Calu3 (cell line): Measurements from ENCODE around the gene ANKRD13D. TPM values are rescaled to one million over a fixed set of nuclear protein-coding genes. Genes with fewer than 3 reads are reported as not detected.

Source experiments
- BruUV-seq: library from RNA; stranded (reverse); fragments of 400-500 nt; replicated peaks from 2 replicates; lab custom pipeline; 2021; lab: Mats Ljungman, UMichigan
- CTCF ChIA-PET: fragments of 300-600 bp; sonication (Branson Sonifier 250); formaldehyde crosslinking; loops from one replicate; lab custom pipeline; 2022; ENCODE audit warnings: antibody characterized with exemption; lab: Charles Lee
- DNase-seq: peaks from one replicate; pipeline ENCODE4 v3.0.0; 2022
- H3K27ac Mint-ChIP-seq: one replicate; pipeline ENCODE4 v1.8.0; 2022; ENCODE audit warnings: mixed read lengths; ENCODE audit not compliant: unreplicated experiment
- H3K27me3 Mint-ChIP-seq: one replicate; pipeline ENCODE4 v1.8.0; 2022; ENCODE audit warnings: mixed read lengths; ENCODE audit not compliant: unreplicated experiment
- H3K36me3 Mint-ChIP-seq: one replicate; pipeline ENCODE4 v1.8.0; 2022; ENCODE audit warnings: mild to moderate bottlenecking, moderate library complexity, mixed read lengths; ENCODE audit not compliant: insufficient read depth, unreplicated experiment
- H3K4me1 Mint-ChIP-seq: one replicate; pipeline ENCODE4 v1.8.0; 2022; ENCODE audit warnings: mild to moderate bottlenecking, low read depth, mixed read lengths; ENCODE audit not compliant: unreplicated experiment
- H3K4me3 Mint-ChIP-seq: one replicate; pipeline ENCODE4 v1.8.0; 2022; ENCODE audit warnings: mild to moderate bottlenecking, low read depth, moderate library complexity, mixed read lengths; ENCODE audit not compliant: unreplicated experiment
- H3K9me3 Mint-ChIP-seq: one replicate; pipeline ENCODE4 v1.8.0; 2022; ENCODE audit warnings: low read depth, mixed read lengths; ENCODE audit not compliant: unreplicated experiment
- CTCF ChIP-seq: fragments of 200-600 bp; IDR thresholded peaks from one replicate; pipeline ENCODE4 v1.8.0; 2022; ENCODE audit warnings: antibody characterized with exemption; ENCODE audit not compliant: unreplicated experiment
- intact Hi-C: fragments of 100-400 bp; cut with micrococcal nuclease; formaldehyde crosslinking; loops from one replicate; pipeline ENCODE4 v1.10.0; 2022; ENCODE audit not compliant: unreplicated experiment
- total RNA-seq: library from RNA; stranded (reverse); gene quantifications from 2 replicates; pipeline ENCODE4 v1.2.3, GENCODE V29; 2022

Gene ANKRD13D
- total RNA-seq, 1 experiment from 2014 or later = 50.8 TPM

GRCh38 chr11:67290801-67291200, 1.7 kb downstream of the ANKRD13D start:
- Mint-ChIP-seq H3K36me3 (peaks cover 59% of the 10 kb centered on the region), H3K4me1 (peaks cover 25% of the 10 kb centered on the region), H3K4me3 (no peak overlapping the region), H3K9me3 (no peaks in the 10 kb centered on the region), H3K27me3 (no peaks in the 10 kb centered on the region), H3K27ac (no peak overlapping the region)
- intact Hi-C loops = no loop called here
- no peak for DNase-seq
- TF ChIP-seq CTCF = no peak
- CTCF ChIA-PET = no interaction called here
- no TSS peak for BruUV-seq

GRCh38 chr11:67291481-67292381, 2.6 kb downstream of the ANKRD13D start:
- intact Hi-C loops = no loop called here
- Mint-ChIP-seq H3K27me3 (no peaks in the 10 kb centered on the region), H3K4me3 (no peak overlapping the region), H3K27ac (no peak overlapping the region), H3K36me3 (peaks cover 61% of the 10 kb centered on the region), H3K4me1 (peaks cover 25% of the 10 kb centered on the region), H3K9me3 (peaks cover 3% of the 10 kb centered on the region)
- BruUV-seq = no TSS peak
- CTCF ChIA-PET = interaction anchor here (0.5 to 1.8 kb wide), 5 partner anchors 11 to 66 kb away, joined by 3 to 7 read pairs (median 6); partner anchors contain the start of gene SSH3
- no peak for DNase-seq
- no peak for TF ChIP-seq CTCF

GRCh38 chr11:67292671-67293070, 3.6 kb downstream of the ANKRD13D start:
- BruUV-seq = no TSS peak
- Mint-ChIP-seq H3K27me3 (no peaks in the 10 kb centered on the region), H3K9me3 (peaks cover 6% of the 10 kb centered on the region), H3K36me3 (peaks cover 60% of the 10 kb centered on the region), H3K4me3 (no peak overlapping the region), H3K4me1 (peaks cover 16% of the 10 kb centered on the region), H3K27ac (no peak overlapping the region)
- intact Hi-C loops = no loop called here
- DNase-seq = no peak
- CTCF ChIA-PET = interaction anchor here (0.5 to 1.8 kb wide), 3 partner anchors 10 to 65 kb away, joined by 6 to 7 read pairs (median 6); partner anchors contain the start of gene SSH3
- no peak for TF ChIP-seq CTCF

- intact Hi-C loops = no loop called here
- no TSS peak for BruUV-seq
- Mint-ChIP-seq H3K36me3 (peaks cover 60% of the 10 kb centered on the region), H3K27ac (no peak overlapping the region), H3K4me3 (no peak overlapping the region), H3K4me1 (peaks cover 11% of the 10 kb centered on the region), H3K27me3 (no peaks in the 10 kb centered on the region), H3K9me3 (peaks cover 6% of the 10 kb centered on the region)
- CTCF ChIA-PET = interaction anchor here (0.7 to 1.8 kb wide), 3 partner anchors 10 to 24 kb away, joined by 3 to 6 read pairs (median 6); partner anchors contain the start of gene SSH3
- peak; percentile 47 for DNase-seq
- TF ChIP-seq CTCF = no peak
These were observed 4.0 kb downstream of the ANKRD13D start for GRCh38 chr11:67293090-67293489.
